Ishikawa (cell line): ENCODE results near the gene DMKN.

ENCODE experiments used
- EP300 ChIP-seq: IDR thresholded peaks from 2 replicates; pipeline ENCODE4 v1.6.1; 2012; ENCODE audit warnings: borderline replicate concordance
- TF ChIP-seq, protein P1 (sequence below): IDR thresholded peaks from 2 replicates; pipeline ENCODE4 v1.6.1; 2012; ENCODE audit warnings: low read depth, mild to moderate bottlenecking
- TF ChIP-seq, protein P2 (sequence below): IDR thresholded peaks from 2 replicates; pipeline ENCODE4 v1.6.1; 2012

DNA sequence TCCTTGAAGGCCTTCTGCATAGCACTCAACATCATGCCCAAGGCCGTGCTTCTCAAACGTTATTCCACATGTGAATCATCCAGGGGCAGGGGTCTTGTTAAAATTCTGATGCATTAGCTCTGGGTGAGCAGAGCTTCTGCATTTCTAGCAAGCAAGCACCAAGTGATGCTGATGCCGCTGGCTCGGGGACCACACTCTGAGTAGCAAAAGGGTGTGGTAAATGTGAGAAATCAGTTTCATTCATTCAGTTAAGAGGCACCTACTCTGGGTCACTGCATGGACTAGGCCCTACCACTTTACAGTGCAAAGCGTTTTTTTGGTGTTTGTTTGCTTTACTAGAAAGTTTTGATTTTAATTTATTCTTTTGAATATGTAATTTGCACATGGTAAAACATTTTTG lies 30.4 kb downstream of the DMKN start:
- TF ChIP-seq, protein P1, sequence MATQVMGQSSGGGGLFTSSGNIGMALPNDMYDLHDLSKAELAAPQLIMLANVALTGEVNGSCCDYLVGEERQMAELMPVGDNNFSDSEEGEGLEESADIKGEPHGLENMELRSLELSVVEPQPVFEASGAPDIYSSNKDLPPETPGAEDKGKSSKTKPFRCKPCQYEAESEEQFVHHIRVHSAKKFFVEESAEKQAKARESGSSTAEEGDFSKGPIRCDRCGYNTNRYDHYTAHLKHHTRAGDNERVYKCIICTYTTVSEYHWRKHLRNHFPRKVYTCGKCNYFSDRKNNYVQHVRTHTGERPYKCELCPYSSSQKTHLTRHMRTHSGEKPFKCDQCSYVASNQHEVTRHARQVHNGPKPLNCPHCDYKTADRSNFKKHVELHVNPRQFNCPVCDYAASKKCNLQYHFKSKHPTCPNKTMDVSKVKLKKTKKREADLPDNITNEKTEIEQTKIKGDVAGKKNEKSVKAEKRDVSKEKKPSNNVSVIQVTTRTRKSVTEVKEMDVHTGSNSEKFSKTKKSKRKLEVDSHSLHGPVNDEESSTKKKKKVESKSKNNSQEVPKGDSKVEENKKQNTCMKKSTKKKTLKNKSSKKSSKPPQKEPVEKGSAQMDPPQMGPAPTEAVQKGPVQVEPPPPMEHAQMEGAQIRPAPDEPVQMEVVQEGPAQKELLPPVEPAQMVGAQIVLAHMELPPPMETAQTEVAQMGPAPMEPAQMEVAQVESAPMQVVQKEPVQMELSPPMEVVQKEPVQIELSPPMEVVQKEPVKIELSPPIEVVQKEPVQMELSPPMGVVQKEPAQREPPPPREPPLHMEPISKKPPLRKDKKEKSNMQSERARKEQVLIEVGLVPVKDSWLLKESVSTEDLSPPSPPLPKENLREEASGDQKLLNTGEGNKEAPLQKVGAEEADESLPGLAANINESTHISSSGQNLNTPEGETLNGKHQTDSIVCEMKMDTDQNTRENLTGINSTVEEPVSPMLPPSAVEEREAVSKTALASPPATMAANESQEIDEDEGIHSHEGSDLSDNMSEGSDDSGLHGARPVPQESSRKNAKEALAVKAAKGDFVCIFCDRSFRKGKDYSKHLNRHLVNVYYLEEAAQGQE = no peak
- no peak for TF ChIP-seq EP300
- TF ChIP-seq, protein P2, sequence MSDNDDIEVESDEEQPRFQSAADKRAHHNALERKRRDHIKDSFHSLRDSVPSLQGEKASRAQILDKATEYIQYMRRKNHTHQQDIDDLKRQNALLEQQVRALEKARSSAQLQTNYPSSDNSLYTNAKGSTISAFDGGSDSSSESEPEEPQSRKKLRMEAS = no peak
